AG09309 (cell line): ENCODE measurements around the gene ZNF146.
A peak's percentile ranks its signal among the peaks of the same experiment; 100 is the strongest.

Experiments used
- DNase-seq: peaks from one replicate; pipeline ENCODE4 v3.0.0-alpha.2; 2010; ENCODE audit warnings: low read depth
- H3K4me3 ChIP-seq: 2 replicates; pipeline ENCODE4 v1.5.1; 2011; ENCODE audit warnings: mild to moderate bottlenecking, low read depth, low read length, moderate library complexity; ENCODE audit not compliant: control insufficient read depth
- CTCF ChIP-seq: IDR thresholded peaks from 2 replicates; pipeline ENCODE4 v1.5.1; 2011; ENCODE audit warnings: mild to moderate bottlenecking, low read depth, low read length, inconsistent platforms; ENCODE audit not compliant: insufficient read depth, control insufficient read depth; ENCODE audit errors: missing control alignments

Gene ZNF146

GRCh38 chr19:36256064-36256463 is 41.2 kb downstream of the ZNF146 start:
- no peak overlapping the region for H3K4me3 ChIP-seq
- TF ChIP-seq CTCF, result no peak
- DNase-seq, result no peak

- no peak for TF ChIP-seq CTCF
- H3K4me3 ChIP-seq, result peak overlapping the region; percentile 20
- DNase-seq, result no peak
These were observed 42.1 kb downstream of the ZNF146 start for GRCh38 chr19:36256853-36257519.

GRCh38 chr19:36257520-36257876 is 42.6 kb downstream of the ZNF146 start:
- no peak for DNase-seq
- TF ChIP-seq CTCF, result no peak
- peak overlapping the region; percentile 20 for H3K4me3 ChIP-seq

- no peak overlapping the region for H3K4me3 ChIP-seq
- no peak for TF ChIP-seq CTCF
- DNase-seq, result no peak
These were observed 43.3 kb downstream of the ZNF146 start for GRCh38 chr19:36258028-36258875.

- no peak overlapping the region for H3K4me3 ChIP-seq
- no peak for TF ChIP-seq CTCF
- no peak for DNase-seq
These were observed 44.3 kb downstream of the ZNF146 start for GRCh38 chr19:36259211-36259610.

- no peak overlapping the region for H3K4me3 ChIP-seq
- DNase-seq, result no peak
- no peak for TF ChIP-seq CTCF
These were observed 50.2 kb downstream of the ZNF146 start for GRCh38 chr19:36265064-36265463.
